Stimulated activated CD4-positive, alpha-beta T cell treated with anti-CD3 and anti-CD28 coated beads, Interleukin-2, amount 100 ng/mL, for 48 hours (primary cell): ENCODE results near the gene ZNF577.

Experiments
- DNase-seq, 2 donors: peaks; one replicate each; pipeline ENCODE4 v3.0.0-alpha.2; 2020

ZNF577 gene

DNA sequence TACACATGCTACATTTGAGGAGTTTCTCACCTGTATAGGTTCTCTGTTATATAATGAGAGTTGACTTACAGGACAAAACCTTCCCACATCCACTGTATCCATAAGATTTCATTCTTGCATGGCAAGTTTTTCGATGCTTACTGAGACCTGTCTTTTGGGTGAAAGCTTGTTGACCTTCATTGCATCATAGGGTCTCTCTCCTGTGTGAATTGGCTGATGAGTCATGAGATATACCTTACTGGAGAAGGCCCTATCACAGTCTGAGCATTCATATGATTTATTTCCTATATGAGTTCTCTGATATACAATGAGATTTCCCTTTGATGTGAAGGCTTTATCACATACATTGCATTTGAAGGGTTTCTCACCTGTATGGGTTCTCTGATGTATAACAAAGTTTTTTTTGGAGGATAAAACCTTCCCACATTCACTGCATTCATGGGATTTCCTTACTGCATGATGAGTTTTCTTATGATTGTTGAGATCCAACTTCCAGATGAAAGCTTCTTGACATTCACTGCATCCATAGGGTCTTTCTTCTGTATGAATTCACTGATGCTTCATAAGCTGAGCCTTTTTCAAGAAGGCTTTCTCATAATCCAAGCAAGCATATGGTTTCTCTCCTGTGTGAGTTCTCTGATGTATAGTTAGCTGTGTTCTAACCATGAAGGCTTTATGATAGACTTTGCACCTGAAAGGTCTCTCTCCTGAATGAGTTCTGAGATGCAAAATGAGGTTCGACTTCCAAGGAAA is 25.7 kb downstream of the ZNF577 start:
- no peak for DNase-seq

- DNase-seq = no peak
Measured at GRCh38 chr19:51837145-51837544, 50.6 kb downstream of the ZNF577 start.

GRCh38 chr19:51830274-51830673 is 57.5 kb downstream of the ZNF577 start:
- no peak for DNase-seq

DNA sequence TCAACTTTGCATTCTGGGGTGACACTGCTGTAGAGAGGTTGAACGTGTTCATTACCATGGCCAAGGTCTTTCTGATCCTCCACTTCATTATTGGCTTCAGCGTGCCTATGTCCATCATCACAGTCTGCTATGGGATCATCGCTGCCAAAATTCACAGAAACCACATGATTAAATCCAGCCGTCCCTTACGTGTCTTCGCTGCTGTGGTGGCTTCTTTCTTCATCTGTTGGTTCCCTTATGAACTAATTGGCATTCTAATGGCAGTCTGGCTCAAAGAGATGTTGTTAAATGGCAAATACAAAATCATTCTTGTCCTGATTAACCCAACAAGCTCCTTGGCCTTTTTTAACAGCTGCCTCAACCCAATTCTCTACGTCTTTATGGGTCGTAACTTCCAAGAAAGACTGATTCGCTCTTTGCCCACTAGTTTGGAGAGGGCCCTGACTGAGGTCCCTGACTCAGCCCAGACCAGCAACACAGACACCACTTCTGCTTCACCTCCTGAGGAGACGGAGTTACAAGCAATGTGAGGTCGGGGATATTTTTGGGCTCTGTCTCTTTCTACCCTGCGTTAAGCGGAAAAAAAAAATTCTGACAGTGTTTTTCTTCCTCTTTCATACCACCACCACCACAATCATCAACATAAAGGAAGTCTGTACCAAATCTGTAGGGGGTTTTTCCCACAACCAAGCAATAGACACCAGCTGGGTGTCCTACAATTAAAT is 63.3 kb downstream of the ZNF577 start:
- no peak for DNase-seq

DNA sequence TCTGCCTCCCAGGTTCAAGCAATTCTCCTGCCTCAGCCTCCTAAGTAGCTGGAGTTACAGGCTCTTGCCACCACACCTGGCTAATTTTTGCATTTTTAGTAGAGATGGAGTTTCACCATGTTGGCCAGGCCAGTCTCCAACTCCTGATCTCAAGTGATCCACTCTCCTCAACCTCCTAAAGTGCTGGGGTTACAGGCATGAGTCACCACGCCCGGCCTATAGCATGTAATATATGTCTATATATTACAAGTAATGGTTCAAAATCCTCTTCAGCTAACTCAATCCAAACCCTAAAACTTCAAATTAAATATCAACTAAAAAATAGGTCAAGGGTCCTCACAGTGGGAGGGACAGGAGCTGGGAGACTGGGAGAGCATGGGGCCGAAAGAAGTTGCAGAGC is 64.8 kb downstream of the ZNF577 start:
- DNase-seq = no peak

DNA sequence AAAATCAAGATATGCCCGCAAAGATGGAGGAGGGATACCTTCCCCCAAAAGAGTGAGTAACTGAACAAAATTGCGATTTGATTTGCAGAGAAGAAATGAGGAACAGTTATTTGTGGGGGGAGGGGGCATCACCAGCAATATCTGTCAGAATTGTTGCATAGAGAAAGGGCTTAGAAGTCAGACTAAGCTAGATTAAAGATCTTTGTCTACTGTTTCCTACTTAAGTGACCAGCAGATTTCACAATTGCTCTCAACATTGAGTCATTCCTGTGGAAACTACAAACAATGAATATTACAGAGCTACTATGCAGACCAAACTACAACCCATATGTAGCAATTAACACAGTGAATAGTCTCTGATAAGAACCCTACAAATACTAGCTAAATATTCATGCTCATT is 65.4 kb downstream of the ZNF577 start:
- no peak for DNase-seq

DNA sequence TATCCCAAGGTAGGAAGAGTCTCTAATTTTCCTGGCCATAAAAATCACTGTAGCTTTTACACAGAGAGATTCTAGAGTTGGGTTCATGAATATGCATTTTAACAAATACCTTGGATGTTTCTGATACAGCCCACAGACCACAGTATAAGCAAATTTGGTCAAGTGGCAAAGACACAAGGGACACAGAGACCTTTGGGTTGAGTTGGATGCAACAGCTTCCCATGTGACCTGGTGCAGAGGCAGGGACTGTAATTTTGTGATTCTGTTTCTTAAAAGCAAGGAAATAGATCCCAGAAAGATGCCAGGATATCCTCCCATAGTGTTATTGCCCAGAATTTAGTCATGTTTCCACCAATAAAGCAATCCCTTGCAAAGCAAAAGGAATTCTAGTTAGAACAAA is 65.8 kb downstream of the ZNF577 start:
- DNase-seq = no peak

GRCh38 chr19:51821456-51821855 is 66.3 kb downstream of the ZNF577 start:
- DNase-seq = no peak
